NK-92 (cell line): ENCODE data around the gene MYO18B.
"Not testable (repeated sequence)": the region's sequence is repeated elsewhere in the genome, so short reads cannot be mapped to it uniquely, and the experiment has no call there.

Source experiments
- DNase-seq: peaks from one replicate; lab custom pipeline; 2025; ENCODE audit not compliant: unreplicated experiment; lab: John Stamatoyannopoulos, UW

Gene MYO18B

GRCh38 chr22:25972397-25972796, 230.4 kb downstream of the MYO18B start:
- no peak for DNase-seq

- DNase-seq = no peak
Observed at GRCh38 chr22:25976356-25976755, 234.4 kb downstream of the MYO18B start.

GRCh38 chr22:25979968-25980367, 238.0 kb downstream of the MYO18B start:
- no peak for DNase-seq

- not testable (repeated sequence) for DNase-seq
Observed at GRCh38 chr22:25984911-25985310, 242.9 kb downstream of the MYO18B start.

GRCh38 chr22:25987948-25988347, 246.0 kb downstream of the MYO18B start:
- no peak for DNase-seq

- DNase-seq = no peak
Observed at GRCh38 chr22:25990940-25991339, 249.0 kb downstream of the MYO18B start.

- DNase-seq = no peak
Observed at GRCh38 chr22:25992331-25992730, 250.3 kb downstream of the MYO18B start.

GRCh38 chr22:25996669-25997068, 254.7 kb downstream of the MYO18B start:
- DNase-seq = no peak

- no peak for DNase-seq
Observed at GRCh38 chr22:25997886-25998775, 256.1 kb downstream of the MYO18B start.

GRCh38 chr22:26002456-26002855, 260.5 kb downstream of the MYO18B start:
- DNase-seq = no peak

- no peak for DNase-seq
Observed at GRCh38 chr22:26004477-26004876, 262.5 kb downstream of the MYO18B start.

- DNase-seq = no peak
Observed at GRCh38 chr22:26008587-26008986, 266.6 kb downstream of the MYO18B start.

- no peak for DNase-seq
Observed at GRCh38 chr22:26016916-26017315, 274.9 kb downstream of the MYO18B start.

- no peak for DNase-seq
Observed at GRCh38 chr22:26017932-26018331, 275.9 kb downstream of the MYO18B start.

GRCh38 chr22:26019596-26019995, 277.6 kb downstream of the MYO18B start:
- DNase-seq = no peak

GRCh38 chr22:26021516-26021915, 279.5 kb downstream of the MYO18B start:
- DNase-seq = no peak

GRCh38 chr22:26023104-26023775, 281.3 kb downstream of the MYO18B start:
- no peak for DNase-seq

- DNase-seq = no peak
Observed at GRCh38 chr22:26025626-26026025, 283.6 kb downstream of the MYO18B start.

GRCh38 chr22:26027341-26027740, 285.4 kb downstream of the MYO18B start:
- no peak for DNase-seq

GRCh38 chr22:26031641-26032040, 289.7 kb downstream of the MYO18B start:
- no peak for DNase-seq

GRCh38 chr22:26033071-26033470, 291.1 kb downstream of the MYO18B start:
- no peak for DNase-seq

- no peak for DNase-seq
Observed at GRCh38 chr22:26033586-26033985, 291.6 kb downstream of the MYO18B start.
